ENCODE results near the gene TEDC2. TPM values are rescaled to one million over a fixed set of nuclear protein-coding genes. Genes with fewer than 3 reads are reported as not detected.

TEDC2 gene
- total RNA-seq, 4 donors from 2014 or later, result 1.5 TPM; not detected in 3

GRCh38 chr16:2472488-2472864 lies 12.6 kb downstream of the TEDC2 start:
- 96% methylated on average over 26 of the region's 27 CpGs for WGBS
- no peak overlapping the region for H3K4me3 ChIP-seq
- H3K27me3 ChIP-seq, result peaks cover 17 to 62% (median 37%) of the 10 kb centered on the region in 4 donors
- H3K27ac ChIP-seq (replicated peaks in 1 of 4), result no peak overlapping the region
- intact Hi-C loops (cut with DNase I), result no loop called here
- DNase-seq (ENCODE audit: extremely low spot score), result no peak
- peaks cover 53 to 87% (median 70%) of the 10 kb centered on the region in 4 donors for H3K4me1 ChIP-seq
- H3K9me3 ChIP-seq, result no peaks in the 10 kb centered on the region
- TF ChIP-seq POLR2AphosphoS5 (IDR thresholded peaks at IDR 0.05) (no peak), CTCF (IDR thresholded peaks at IDR 0.05) (no peak), EP300 (IDR thresholded peaks at IDR 0.05) (no peak), POLR2A (IDR thresholded peaks at IDR 0.05; ENCODE audit: low read depth) (no peak)
- H3K36me3 ChIP-seq, result no peaks in the 10 kb centered on the region

- H3K9me3 ChIP-seq, result no peaks in the 10 kb centered on the region
- no peaks in the 10 kb centered on the region for H3K36me3 ChIP-seq
- peaks cover 14 to 57% (median 37%) of the 10 kb centered on the region in 4 donors for H3K27me3 ChIP-seq
- no peak for TF ChIP-seq POLR2AphosphoS5 (IDR thresholded peaks at IDR 0.05)
- TF ChIP-seq CTCF (IDR thresholded peaks at IDR 0.05), result no peak
- no peak for TF ChIP-seq EP300 (IDR thresholded peaks at IDR 0.05)
- TF ChIP-seq POLR2A (IDR thresholded peaks at IDR 0.05; ENCODE audit: low read depth), result no peak
- peak overlapping the region in 1 of 4 donors; percentile 85 for H3K4me3 ChIP-seq
- no peak overlapping the region for H3K27ac ChIP-seq (replicated peaks in 1 of 4)
- intact Hi-C loops (cut with DNase I), result no loop called here
- DNase-seq (ENCODE audit: extremely low spot score), result no peak
- H3K4me1 ChIP-seq, result peaks cover 48 to 82% (median 65%) of the 10 kb centered on the region in 4 donors
- 89% methylated on average over 6 of the region's 14 CpGs for WGBS
Observed at GRCh38 chr16:2472885-2473445, 13.1 kb downstream of the TEDC2 start.

- peaks cover 9 to 52% (median 34%) of the 10 kb centered on the region in 4 donors for H3K27me3 ChIP-seq
- DNase-seq (ENCODE audit: extremely low spot score), result no peak
- peaks cover 43 to 77% (median 60%) of the 10 kb centered on the region in 4 donors for H3K4me1 ChIP-seq
Observed at GRCh38 chr16:2473446-2473926, 13.6 kb downstream of the TEDC2 start.

GRCh38 chr16:2473999-2474876 lies 14.3 kb downstream of the TEDC2 start:
- intact Hi-C loops (cut with DNase I), result loop anchor here (2.0 kb wide), 1 partner anchor 129 kb away; no protein-coding TSS in a partner anchor
- Histone ChIP-seq H3K36me3 (peaks cover 0 to under 1% (median 0%) of the 10 kb centered on the region in 4 donors), H3K27me3 (peaks cover 7 to 44% (median 28%) of the 10 kb centered on the region in 4 donors), H3K27ac (replicated peaks in 1 of 4) (peak overlapping the region; percentile 85 to 91 (median 88)), H3K9me3 (no peaks in the 10 kb centered on the region), H3K4me1 (peaks cover 35 to 70% (median 52%) of the 10 kb centered on the region in 4 donors), H3K4me3 (peak overlapping the region; percentile 78 to 85 (median 82))
- TF ChIP-seq EP300 (IDR thresholded peaks at IDR 0.05) (no peak), CTCF (IDR thresholded peaks at IDR 0.05) (peak; percentile 39 to 54 (median 53)), POLR2AphosphoS5 (IDR thresholded peaks at IDR 0.05) (no peak), POLR2A (IDR thresholded peaks at IDR 0.05; ENCODE audit: low read depth) (no peak)
- DNase-seq (ENCODE audit: extremely low spot score), result no peak
- WGBS, result no CpG with 5 or more reads among the region's 100 CpGs

More at GRCh38 chr16:2473446-2473926, 13.6 kb downstream of the TEDC2 start:
- peak overlapping the region; percentile 78 to 85 (median 82) for H3K4me3 ChIP-seq
- no peaks in the 10 kb centered on the region for H3K9me3 ChIP-seq
- TF ChIP-seq POLR2AphosphoS5 (IDR thresholded peaks at IDR 0.05) (no peak), CTCF (IDR thresholded peaks at IDR 0.05) (no peak), POLR2A (IDR thresholded peaks at IDR 0.05; ENCODE audit: low read depth) (no peak), EP300 (IDR thresholded peaks at IDR 0.05) (no peak)
- intact Hi-C loops (cut with DNase I), result no loop called here
- WGBS, result 29% methylated on average over 11 of the region's 49 CpGs
- no peaks in the 10 kb centered on the region for H3K36me3 ChIP-seq
- no peak overlapping the region for H3K27ac ChIP-seq (replicated peaks in 1 of 4)

Measured in esophagus muscularis mucosa (tissue), 4 donors.